Mammary epithelial cell (primary cell): ENCODE measurements around the gene NHS.

ENCODE experiments used
- EZH2 ChIP-seq: IDR thresholded peaks from 2 replicates; pipeline ENCODE4 v1.6.1; 2012; ENCODE audit warnings: low read length, inconsistent platforms, borderline replicate concordance
- TF ChIP-seq, protein P1 (sequence below), 2 donors: IDR thresholded peaks in 1 of 2; conservative IDR thresholded peaks in 1 of 2; 2 replicates each; pipeline ENCODE4 v1.5.1; 2011 to 2012; ENCODE audit warnings: inconsistent platforms in 2 of 2, low read length in 2 of 2, mild to moderate bottlenecking in 2 of 2, control low read depth in 1 of 2, low read depth in 1 of 2; ENCODE audit not compliant: insufficient read depth in 1 of 2; ENCODE audit errors: extremely low read depth in 1 of 2

DNA sequence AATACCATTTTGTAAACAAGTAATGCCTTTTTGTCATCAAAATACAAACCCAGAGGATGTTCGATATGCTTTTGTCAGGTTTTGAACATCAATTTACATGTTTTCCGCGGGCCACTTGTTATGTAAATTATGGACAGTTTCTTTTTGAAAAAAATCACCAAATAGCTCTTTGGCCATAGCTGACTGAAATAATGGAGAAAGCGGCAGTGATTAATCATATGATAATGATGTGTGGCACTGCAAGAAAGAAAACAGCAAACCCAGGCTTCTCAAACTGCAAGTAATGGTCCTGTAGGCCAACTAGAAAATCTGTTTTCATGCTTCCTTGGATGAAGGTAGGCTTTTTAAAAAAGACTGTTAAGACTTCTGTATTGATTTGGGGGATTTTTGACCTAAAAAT is 346.7 kb downstream of the NHS start:
- TF ChIP-seq, protein P1, sequence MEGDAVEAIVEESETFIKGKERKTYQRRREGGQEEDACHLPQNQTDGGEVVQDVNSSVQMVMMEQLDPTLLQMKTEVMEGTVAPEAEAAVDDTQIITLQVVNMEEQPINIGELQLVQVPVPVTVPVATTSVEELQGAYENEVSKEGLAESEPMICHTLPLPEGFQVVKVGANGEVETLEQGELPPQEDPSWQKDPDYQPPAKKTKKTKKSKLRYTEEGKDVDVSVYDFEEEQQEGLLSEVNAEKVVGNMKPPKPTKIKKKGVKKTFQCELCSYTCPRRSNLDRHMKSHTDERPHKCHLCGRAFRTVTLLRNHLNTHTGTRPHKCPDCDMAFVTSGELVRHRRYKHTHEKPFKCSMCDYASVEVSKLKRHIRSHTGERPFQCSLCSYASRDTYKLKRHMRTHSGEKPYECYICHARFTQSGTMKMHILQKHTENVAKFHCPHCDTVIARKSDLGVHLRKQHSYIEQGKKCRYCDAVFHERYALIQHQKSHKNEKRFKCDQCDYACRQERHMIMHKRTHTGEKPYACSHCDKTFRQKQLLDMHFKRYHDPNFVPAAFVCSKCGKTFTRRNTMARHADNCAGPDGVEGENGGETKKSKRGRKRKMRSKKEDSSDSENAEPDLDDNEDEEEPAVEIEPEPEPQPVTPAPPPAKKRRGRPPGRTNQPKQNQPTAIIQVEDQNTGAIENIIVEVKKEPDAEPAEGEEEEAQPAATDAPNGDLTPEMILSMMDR (conservative IDR thresholded peaks at IDR 0.05 in 1 of 2, IDR thresholded peaks at IDR 0.05 in 1 of 2; ENCODE audit: extremely low read depth in 1 of 2, insufficient read depth in 1 of 2, low read depth in 1 of 2, low read length in 2 of 2): no peak
- TF ChIP-seq EZH2: no peak
